ENCODE measurements around the gene SPARCL1.

GRCh38 chr4:87530868-87531267 lies 1.7 kb upstream of the SPARCL1 start:
- TF ChIP-seq LEF1 (IDR thresholded peaks at IDR 0.05; ENCODE audit: borderline replicate concordance) (no peak), FOXK2 (IDR thresholded peaks at IDR 0.05) (no peak), FOXA1 (IDR thresholded peaks at IDR 0.05) (no peak), CTBP1 (IDR thresholded peaks at IDR 0.05; ENCODE audit: borderline replicate concordance) (no peak), ARNT (IDR thresholded peaks at IDR 0.05) (no peak), SP1 (IDR thresholded peaks at IDR 0.05) (no peak), ELF4 (IDR thresholded peaks at IDR 0.05) (no peak), BHLHE40 (IDR thresholded peaks at IDR 0.05; ENCODE audit: borderline replicate concordance) (no peak), TARDBP (IDR thresholded peaks at IDR 0.05) (no peak), PKNOX1 (IDR thresholded peaks at IDR 0.05) (no peak), L3MBTL2 (conservative IDR thresholded peaks at IDR 0.05) (no peak), ZNF384 (IDR thresholded peaks at IDR 0.05) (no peak)
